ENCODE measurements around the gene TMEM259. TPM values are rescaled to one million over a fixed set of nuclear protein-coding genes. Genes with fewer than 3 reads are reported as not detected.
A peak's percentile ranks its signal among the peaks of the same experiment; 100 is the strongest.

TMEM259 gene
- 100 to 1,000 TPM; 146 to 179 (median 154) TPM for total RNA-seq

- ATAC-seq: peak; percentile 92
- H3K36me3 ChIP-seq: peaks cover 0 to 5% of the 10 kb centered on the region in 2 donors
- H3K27ac ChIP-seq: peak within 1 kb of the TSS; percentile 98 to 99 (median 99)
- WGBS, 2 donors (ENCODE audit: low coverage in 1 of 2): 0 to 2% methylated on average over 4 to 6 of the region's 68 CpGs
- no peaks in the 10 kb centered on the region for H3K27me3 ChIP-seq
- TF ChIP-seq EP300 (IDR thresholded peaks at IDR 0.05) (no peak), POLR2A (IDR thresholded peaks at IDR 0.05) (peak; percentile 77 to 87), POLR2AphosphoS5 (IDR thresholded peaks at IDR 0.05) (peak; percentile 63), CTCF (IDR thresholded peaks at IDR 0.05) (peak in 2 of 4 experiments; percentile 9 to 29)
- peaks cover 0 to 72% (median 49%) of the 10 kb centered on the region in 3 donors for H3K4me1 ChIP-seq
- H3K4me3 ChIP-seq: peak within 1 kb of the TSS; percentile 73 to 85
- no peaks in the 10 kb centered on the region for H3K9me3 ChIP-seq
These were observed at the start of gene TMEM259 for GRCh38 chr19:1020868-1021425. TMEM259 (minus strand) TSS chr19:1021123; CDS start chr19:1020996, 127 bp downstream.

DNA sequence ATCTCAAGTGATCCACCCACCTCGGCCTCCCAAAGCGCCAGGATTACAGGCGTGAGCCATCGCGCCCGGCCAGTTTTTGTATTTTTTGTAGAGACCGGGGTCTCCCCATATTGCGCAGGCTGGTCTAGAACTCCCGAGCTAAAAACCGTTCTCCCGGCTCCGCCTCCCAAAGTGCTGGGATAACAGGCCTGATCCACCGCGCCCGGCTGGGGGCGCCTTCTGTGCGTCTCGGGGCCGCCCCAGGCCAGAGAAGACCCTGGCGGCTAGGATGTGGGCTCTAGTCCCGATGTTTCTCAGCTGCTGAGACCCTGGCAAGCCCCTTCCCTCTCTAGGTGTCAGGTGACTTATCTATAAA lies 49.6 kb upstream of the TMEM259 start:
- Histone ChIP-seq H3K4me1 (peaks cover 0 to 48% (median 12%) of the 10 kb centered on the region in 3 donors), H3K4me3 (no peak overlapping the region), H3K27ac (no peak overlapping the region), H3K36me3 (no peaks in the 10 kb centered on the region), H3K9me3 (no peaks in the 10 kb centered on the region), H3K27me3 (peaks cover 80% of the 10 kb centered on the region)
- 13% methylated on average over 7 of the region's 21 CpGs; no CpG with 5 or more reads in 1 of the 2 donors for WGBS, 2 donors (ENCODE audit: low coverage in 1 of 2)
- no peak for ATAC-seq
- TF ChIP-seq CTCF (IDR thresholded peaks at IDR 0.05) (no peak), EP300 (IDR thresholded peaks at IDR 0.05) (no peak), POLR2A (IDR thresholded peaks at IDR 0.05) (no peak), POLR2AphosphoS5 (IDR thresholded peaks at IDR 0.05) (no peak)

DNA sequence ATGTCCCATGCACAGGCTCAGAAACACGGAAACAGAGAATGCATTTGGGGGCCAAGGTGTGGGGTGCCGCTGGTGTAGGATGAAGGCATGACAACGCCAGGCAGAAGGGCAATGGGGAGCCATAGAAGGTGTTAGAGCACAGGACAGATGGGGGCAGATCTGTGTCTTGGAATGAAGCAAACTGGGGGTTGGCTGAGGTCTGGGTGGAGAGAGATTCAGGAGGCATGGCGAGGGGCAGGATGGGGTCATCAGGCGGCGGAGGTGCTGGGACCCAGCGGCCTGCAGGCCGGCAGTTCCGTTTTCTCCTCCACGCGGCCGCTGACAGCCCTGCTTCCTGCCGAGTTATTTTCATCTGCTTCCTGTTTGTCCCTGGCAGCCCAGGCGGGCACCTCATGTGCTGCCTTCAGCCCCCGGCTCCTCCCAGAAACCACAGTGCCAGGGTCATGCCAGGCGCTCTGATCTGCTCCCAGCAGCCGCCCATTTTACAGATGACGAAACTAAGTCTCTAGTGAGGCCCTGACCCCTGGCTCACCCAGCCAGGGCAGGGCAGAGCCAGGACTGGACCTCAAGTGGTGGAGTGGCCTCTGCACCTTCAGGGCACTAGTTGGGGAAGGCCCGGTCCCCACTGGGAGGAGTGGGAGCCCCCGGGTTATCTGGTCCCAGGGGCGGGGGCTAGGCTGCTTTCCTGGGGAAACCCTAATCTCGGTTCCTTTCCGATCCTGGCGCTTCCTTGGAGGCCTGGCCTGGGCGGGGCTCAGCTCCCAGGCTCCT lies 48.3 kb upstream of the TMEM259 start:
- ATAC-seq: peak; percentile 34
- WGBS, 2 donors (ENCODE audit: low coverage in 1 of 2): 60% methylated on average over 11 to 15 of the region's 25 CpGs
- peaks cover 0 to 61% (median 21%) of the 10 kb centered on the region in 3 donors for H3K4me1 ChIP-seq

GRCh38 chr19:1068009-1069001 lies 47.4 kb upstream of the TMEM259 start:
- Histone ChIP-seq H3K4me1 (peaks cover 0 to 61% (median 21%) of the 10 kb centered on the region in 3 donors), H3K4me3 (peak overlapping the region in 1 of 2 donors; percentile 49), H3K36me3 (no peaks in the 10 kb centered on the region), H3K9me3 (no peaks in the 10 kb centered on the region), H3K27ac (peak overlapping the region in 3 of 4 donors; percentile 37 to 66 (median 47)), H3K27me3 (peaks cover 92% of the 10 kb centered on the region)
- 53 to 92% methylated on average over 1 to 5 of the region's 45 CpGs for WGBS, 2 donors (ENCODE audit: low coverage in 1 of 2)
- ATAC-seq: no peak
- TF ChIP-seq CTCF (IDR thresholded peaks at IDR 0.05) (no peak), POLR2A (IDR thresholded peaks at IDR 0.05) (no peak), POLR2AphosphoS5 (IDR thresholded peaks at IDR 0.05) (no peak), EP300 (IDR thresholded peaks at IDR 0.05) (no peak)

More for the DNA sequence above, 48.3 kb upstream of the TMEM259 start:
- peak overlapping the region in 1 of 4 donors; percentile 66 for H3K27ac ChIP-seq
- H3K4me3 ChIP-seq: peak overlapping the region in 1 of 2 donors; percentile 49
- H3K9me3 ChIP-seq: no peaks in the 10 kb centered on the region
- H3K27me3 ChIP-seq: peaks cover 94% of the 10 kb centered on the region
- no peaks in the 10 kb centered on the region for H3K36me3 ChIP-seq
- TF ChIP-seq CTCF (IDR thresholded peaks at IDR 0.05): no peak
- TF ChIP-seq POLR2AphosphoS5 (IDR thresholded peaks at IDR 0.05): no peak
- TF ChIP-seq POLR2A (IDR thresholded peaks at IDR 0.05): no peak
- TF ChIP-seq EP300 (IDR thresholded peaks at IDR 0.05): no peak

Data from gastroesophageal sphincter (tissue), 4 donors.